WTC11 (cell line): ENCODE results near the gene TGFBR2. TPM values are rescaled to one million over a fixed set of nuclear protein-coding genes. Genes with fewer than 3 reads are reported as not detected.

ENCODE experiments used
- ATAC-seq: fragments of 200-7000 bp; cut with Tn5 transposase; 2 replicates; pipeline ENCODE4 v1.10.0; 2021; ENCODE audit warnings: mild to moderate bottlenecking, moderate library complexity
- CTCF ChIA-PET: fragments of 300-600 bp; sonication (Branson Sonifier 250); formaldehyde crosslinking; loops from one replicate; lab custom pipeline; 2021; ENCODE audit warnings: antibody characterized with exemption; lab: Charles Lee
- POLR2A ChIA-PET: fragments of 350-600 bp; sonication (Branson Sonifier 250); formaldehyde crosslinking; loops from one replicate; lab custom pipeline; 2021; ENCODE audit warnings: antibody characterized with exemption; lab: Charles Lee
- DNase-seq: peaks from one replicate; pipeline ENCODE4 v3.0.0; 2021; ENCODE audit warnings: low spot score
- H3K27ac Mint-ChIP-seq: 2 replicates; pipeline ENCODE4 v1.8.0; 2021; ENCODE audit warnings: mixed read lengths
- H3K27me3 Mint-ChIP-seq: 2 replicates; pipeline ENCODE4 v1.8.0; 2021; ENCODE audit warnings: low read depth, mild to moderate bottlenecking, moderate library complexity, mixed read lengths
- H3K36me3 Mint-ChIP-seq: 2 replicates; pipeline ENCODE4 v1.8.0; 2021; ENCODE audit warnings: mixed read lengths
- H3K4me1 Mint-ChIP-seq: 2 replicates; pipeline ENCODE4 v1.8.0; 2022; ENCODE audit warnings: mixed read lengths
- H3K4me3 Mint-ChIP-seq: 2 replicates; pipeline ENCODE4 v1.8.0; 2021; ENCODE audit warnings: mild to moderate bottlenecking, moderate library complexity, mixed read lengths
- H3K9me3 Mint-ChIP-seq: 2 replicates; pipeline ENCODE4 v1.8.0; 2021; ENCODE audit warnings: mixed read lengths
- ATF1 ChIP-seq: sonication (generic); formaldehyde crosslinking; IDR thresholded peaks from 2 replicates; pipeline ENCODE4 v1.8.1; 2023; ENCODE audit warnings: mild to moderate bottlenecking, moderate library complexity, missing genetic modification reagents
- ATF2 ChIP-seq: sonication (generic); formaldehyde crosslinking; IDR thresholded peaks from 2 replicates; pipeline ENCODE4 v1.8.1; 2022; ENCODE audit warnings: low read depth, missing genetic modification reagents, borderline replicate concordance
- E2F1 ChIP-seq: sonication (generic); formaldehyde crosslinking; IDR thresholded peaks from 2 replicates; pipeline ENCODE4 v1.8.0; 2022; ENCODE audit warnings: mild to moderate bottlenecking, missing genetic modification reagents
- ESRRA ChIP-seq: sonication (generic); formaldehyde crosslinking; IDR thresholded peaks from 2 replicates; pipeline ENCODE4 v1.8.1; 2022; ENCODE audit warnings: mild to moderate bottlenecking, missing genetic modification reagents, borderline replicate concordance
- GABPB1 ChIP-seq: sonication (generic); formaldehyde crosslinking; IDR thresholded peaks from 2 replicates; pipeline ENCODE4 v1.8.1; 2023; ENCODE audit warnings: mild to moderate bottlenecking, missing genetic modification reagents
- JUN ChIP-seq: sonication (generic); formaldehyde crosslinking; IDR thresholded peaks from 2 replicates; pipeline ENCODE4 v1.8.0; 2023; ENCODE audit warnings: mild to moderate bottlenecking, missing genetic modification reagents
- MXD4 ChIP-seq: fragments of 250-450 bp; sonication (Bioruptor Pico); IDR thresholded peaks from 2 replicates; pipeline ENCODE4 v1.8.0; 2021; ENCODE audit warnings: mild to moderate bottlenecking, moderate library complexity, borderline replicate concordance
- NR1H2 ChIP-seq: sonication (generic); formaldehyde crosslinking; IDR thresholded peaks from 2 replicates; pipeline ENCODE4 v1.9.0; 2021; ENCODE audit warnings: mild to moderate bottlenecking, moderate library complexity, missing genetic modification reagents
- PRDM15 ChIP-seq: sonication (generic); formaldehyde crosslinking; IDR thresholded peaks from 2 replicates; pipeline ENCODE4 v1.8.0; 2022; ENCODE audit warnings: missing genetic modification reagents
- SMAD3 ChIP-seq: sonication (generic); formaldehyde crosslinking; IDR thresholded peaks from 2 replicates; pipeline ENCODE4 v1.8.0; 2022; ENCODE audit warnings: missing genetic modification reagents, mild to moderate bottlenecking, borderline replicate concordance
- ZMAT4 ChIP-seq: fragments of 250-450 bp; sonication (Bioruptor Pico); IDR thresholded peaks from 2 replicates; pipeline ENCODE4 v1.9.0; 2021; ENCODE audit warnings: mild to moderate bottlenecking
- ZNF232 ChIP-seq: sonication (generic); formaldehyde crosslinking; IDR thresholded peaks from 2 replicates; pipeline ENCODE4 v1.8.0; 2022; ENCODE audit warnings: mild to moderate bottlenecking, missing genetic modification reagents
- ZNF396 ChIP-seq: fragments of 250-450 bp; sonication (Bioruptor Pico); IDR thresholded peaks from 2 replicates; pipeline ENCODE4 v1.8.0; 2021; ENCODE audit warnings: mild to moderate bottlenecking, moderate library complexity, borderline replicate concordance
- ZNF423 ChIP-seq: fragments of 250-450 bp; sonication (Bioruptor Pico); IDR thresholded peaks from 2 replicates; pipeline ENCODE4 v2.1.2; 2022; ENCODE audit warnings: mild to moderate bottlenecking, moderate library complexity
- ZNF532 ChIP-seq: fragments of 250-450 bp; sonication (Bioruptor Pico); IDR thresholded peaks from 2 replicates; pipeline ENCODE4 v1.9.0; 2021; ENCODE audit warnings: mild to moderate bottlenecking, borderline replicate concordance
- ZSCAN18 ChIP-seq: fragments of 250-450 bp; sonication (Bioruptor Pico); IDR thresholded peaks from 2 replicates; pipeline ENCODE4 v2.1.2; 2022; ENCODE audit warnings: mild to moderate bottlenecking, moderate library complexity
- total RNA-seq: library from RNA; stranded (reverse); gene quantifications from 3 replicates; pipeline ENCODE4 v1.2.3, GENCODE V29; 2021
- TF ChIP-seq, protein P1 (sequence below): sonication (generic); formaldehyde crosslinking; IDR thresholded peaks from 2 replicates; pipeline ENCODE4 v1.8.1; 2023; ENCODE audit warnings: mild to moderate bottlenecking, missing genetic modification reagents, moderate library complexity
- TF ChIP-seq, protein P2 (sequence below): sonication (generic); formaldehyde crosslinking; IDR thresholded peaks from 2 replicates; pipeline ENCODE4 v1.8.0; 2022; ENCODE audit warnings: mild to moderate bottlenecking, missing genetic modification reagents
- TF ChIP-seq, protein P3 (sequence below): sonication (generic); formaldehyde crosslinking; IDR thresholded peaks from 2 replicates; pipeline ENCODE4 v1.8.1; 2022; ENCODE audit warnings: mild to moderate bottlenecking, missing genetic modification reagents, moderate library complexity, borderline replicate concordance

The TGFBR2 gene
- total RNA-seq, 1 experiment from 2014 or later, result 9.6 TPM

DNA sequence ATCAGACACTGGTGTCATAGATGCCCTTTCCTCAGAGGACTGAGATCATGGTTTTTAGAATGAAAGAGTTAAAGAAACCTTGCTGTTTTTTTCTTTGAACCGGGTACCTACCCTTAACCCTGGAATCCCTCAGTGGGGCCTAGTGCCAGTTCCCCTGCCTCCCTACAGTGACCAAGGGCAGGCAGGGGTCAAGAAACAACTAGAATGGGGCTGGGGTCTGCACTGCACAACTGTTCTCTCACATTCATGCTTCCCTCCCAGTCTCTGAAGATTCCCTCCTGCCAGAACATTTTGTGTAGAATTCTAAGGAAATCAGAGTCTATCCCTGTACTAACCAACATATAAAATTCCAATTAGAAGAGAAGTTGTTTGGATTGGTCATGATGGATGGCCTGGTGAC, 47.9 kb downstream of the TGFBR2 start:
- no peak for DNase-seq
- CTCF ChIA-PET, result no interaction called here
- H3K36me3 Mint-ChIP-seq, result peaks cover 65% of the 10 kb centered on the region
- no peak overlapping the region for H3K4me3 Mint-ChIP-seq
- POLR2A ChIA-PET, result no interaction called here
- peaks cover 33% of the 10 kb centered on the region for H3K4me1 Mint-ChIP-seq
- no peaks in the 10 kb centered on the region for H3K27me3 Mint-ChIP-seq
- no peaks in the 10 kb centered on the region for H3K9me3 Mint-ChIP-seq
- no peak overlapping the region for H3K27ac Mint-ChIP-seq
- TF ChIP-seq, protein P1, sequence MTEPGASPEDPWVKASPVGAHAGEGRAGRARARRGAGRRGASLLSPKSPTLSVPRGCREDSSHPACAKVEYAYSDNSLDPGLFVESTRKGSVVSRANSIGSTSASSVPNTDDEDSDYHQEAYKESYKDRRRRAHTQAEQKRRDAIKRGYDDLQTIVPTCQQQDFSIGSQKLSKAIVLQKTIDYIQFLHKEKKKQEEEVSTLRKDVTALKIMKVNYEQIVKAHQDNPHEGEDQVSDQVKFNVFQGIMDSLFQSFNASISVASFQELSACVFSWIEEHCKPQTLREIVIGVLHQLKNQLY, result no peak
- TF ChIP-seq JUN (CRISPR knock-in tag) (no peak), ZNF532 (CRISPR knock-in tag) (no peak), PRDM15 (CRISPR knock-in tag) (no peak), GABPB1 (CRISPR knock-in tag) (no peak), NR1H2 (no peak), ATF2 (CRISPR knock-in tag) (no peak), ZNF396 (CRISPR knock-in tag) (no peak), ZMAT4 (CRISPR knock-in tag) (no peak), MXD4 (CRISPR knock-in tag) (no peak), E2F1 (no peak), SMAD3 (CRISPR knock-in tag) (no peak), ZSCAN18 (CRISPR knock-in tag) (no peak), ESRRA (CRISPR knock-in tag) (no peak), ZNF423 (CRISPR knock-in tag) (no peak), ZNF232 (CRISPR knock-in tag) (no peak), ATF1 (CRISPR knock-in tag) (no peak)
- TF ChIP-seq, protein P2, sequence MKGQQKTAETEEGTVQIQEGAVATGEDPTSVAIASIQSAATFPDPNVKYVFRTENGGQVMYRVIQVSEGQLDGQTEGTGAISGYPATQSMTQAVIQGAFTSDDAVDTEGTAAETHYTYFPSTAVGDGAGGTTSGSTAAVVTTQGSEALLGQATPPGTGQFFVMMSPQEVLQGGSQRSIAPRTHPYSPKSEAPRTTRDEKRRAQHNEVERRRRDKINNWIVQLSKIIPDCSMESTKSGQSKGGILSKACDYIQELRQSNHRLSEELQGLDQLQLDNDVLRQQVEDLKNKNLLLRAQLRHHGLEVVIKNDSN (CRISPR knock-in tag), result no peak
- TF ChIP-seq, protein P3, sequence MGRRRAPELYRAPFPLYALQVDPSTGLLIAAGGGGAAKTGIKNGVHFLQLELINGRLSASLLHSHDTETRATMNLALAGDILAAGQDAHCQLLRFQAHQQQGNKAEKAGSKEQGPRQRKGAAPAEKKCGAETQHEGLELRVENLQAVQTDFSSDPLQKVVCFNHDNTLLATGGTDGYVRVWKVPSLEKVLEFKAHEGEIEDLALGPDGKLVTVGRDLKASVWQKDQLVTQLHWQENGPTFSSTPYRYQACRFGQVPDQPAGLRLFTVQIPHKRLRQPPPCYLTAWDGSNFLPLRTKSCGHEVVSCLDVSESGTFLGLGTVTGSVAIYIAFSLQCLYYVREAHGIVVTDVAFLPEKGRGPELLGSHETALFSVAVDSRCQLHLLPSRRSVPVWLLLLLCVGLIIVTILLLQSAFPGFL (CRISPR knock-in tag), result no peak
- ATAC-seq, result no peak
